Measurements from ENCODE around the gene ZNF831. TPM values are rescaled to one million over a fixed set of nuclear protein-coding genes. Genes with fewer than 3 reads are reported as not detected.

Gene ZNF831
- total RNA-seq, 1 donor from 2014 or later, result not detected

DNA sequence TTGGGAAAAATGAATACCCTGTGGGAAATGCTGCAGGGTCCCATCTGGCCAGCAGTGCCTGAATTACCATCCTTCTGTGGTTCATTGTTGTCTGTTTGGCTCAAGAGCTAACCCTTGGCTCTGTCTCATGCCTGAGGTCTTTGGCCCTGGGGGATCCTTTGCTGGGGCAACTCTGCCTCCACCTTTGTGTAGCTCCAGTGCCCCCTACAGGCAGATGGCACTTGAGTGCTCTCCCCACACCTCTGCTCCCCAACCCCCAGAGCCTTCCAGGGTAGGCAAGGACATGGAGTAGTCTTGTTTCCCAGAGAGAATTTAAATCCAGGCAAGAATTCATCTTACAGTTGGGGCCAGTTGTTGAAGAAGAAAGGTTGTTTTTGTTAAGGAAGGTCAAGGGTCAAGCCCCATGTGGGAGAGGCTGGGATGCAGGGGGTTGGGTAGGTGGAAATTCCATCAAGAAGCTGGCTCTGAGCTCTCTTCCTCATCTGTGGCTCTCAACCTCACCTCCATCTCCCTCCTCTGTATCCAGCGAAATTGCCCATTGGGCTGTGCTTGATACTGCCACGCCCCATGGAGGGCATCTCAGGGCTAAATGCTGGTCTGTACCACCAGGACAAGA is 44.2 kb downstream of the ZNF831 start:
- DNase-seq (ENCODE audit: extremely low read depth, low read depth, low spot score), result no peak

DNA sequence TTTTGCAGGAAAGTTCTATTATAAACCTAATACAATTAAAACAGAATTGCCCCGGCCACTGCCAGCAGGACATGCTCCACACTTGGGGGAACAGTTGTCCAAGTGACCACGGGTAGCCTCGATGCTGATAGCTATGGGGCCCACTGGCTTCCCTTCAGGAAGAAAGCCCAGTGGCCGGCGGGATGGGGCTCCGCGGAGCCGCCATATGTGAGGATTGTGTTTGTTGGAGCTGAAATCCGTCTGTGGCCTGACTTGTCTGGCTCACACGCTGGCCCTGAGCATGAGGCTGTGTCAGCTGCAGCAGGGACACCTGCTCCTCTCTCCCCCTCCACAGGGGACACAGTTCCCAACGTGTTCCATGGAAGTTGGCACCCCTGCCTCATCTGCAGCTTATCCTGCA is 46.6 kb downstream of the ZNF831 start:
- no peak for DNase-seq (ENCODE audit: extremely low read depth, low read depth, low spot score)

- no peak for DNase-seq (ENCODE audit: extremely low read depth, low read depth, low spot score)
These were observed 47.7 kb downstream of the ZNF831 start for GRCh38 chr20:59211208-59211765.

DNA sequence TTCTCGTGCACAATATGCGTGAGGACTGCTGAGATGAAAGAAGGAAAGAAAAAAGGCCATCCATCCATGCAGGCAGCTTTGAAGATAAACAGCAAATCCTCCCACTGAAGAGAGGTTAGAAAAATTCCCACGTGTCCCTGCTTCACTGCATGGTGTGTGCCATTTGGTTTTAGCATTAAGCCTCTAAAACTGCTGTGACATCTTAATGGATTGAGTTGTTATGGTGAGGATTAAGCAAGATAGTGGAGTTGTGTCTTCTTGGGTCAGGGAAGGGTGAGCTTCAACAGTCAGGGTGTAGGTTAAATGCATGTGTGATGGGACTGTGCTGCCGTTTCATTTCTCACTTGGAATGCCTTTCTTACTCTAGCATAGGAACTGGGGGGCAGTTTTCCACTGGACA is 50.5 kb downstream of the ZNF831 start:
- DNase-seq (ENCODE audit: extremely low read depth, low read depth, low spot score), result no peak

GRCh38 chr20:59214606-59215547 is 51.3 kb downstream of the ZNF831 start:
- DNase-seq (ENCODE audit: extremely low read depth, low read depth, low spot score), result no peak

DNA sequence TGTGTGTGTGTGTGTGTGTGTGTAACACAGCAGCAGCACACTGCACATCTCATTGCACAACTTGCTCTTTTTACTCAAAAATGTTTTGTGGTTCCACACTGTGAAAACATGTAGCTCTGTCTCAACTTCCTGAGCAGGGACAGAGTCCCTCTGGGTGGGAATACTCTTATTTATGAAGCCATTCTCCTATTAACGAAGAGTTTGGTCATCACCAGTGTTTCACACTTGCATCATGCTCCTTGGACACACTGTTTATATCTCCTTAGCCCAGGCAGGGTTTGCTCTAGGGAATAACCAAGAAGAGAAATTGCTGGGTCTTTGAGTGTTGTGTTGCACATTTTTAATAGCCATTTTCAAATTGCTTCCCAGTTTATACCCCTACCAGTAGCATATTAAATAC is 53.6 kb downstream of the ZNF831 start:
- no peak for DNase-seq (ENCODE audit: extremely low read depth, low read depth, low spot score)

GRCh38 chr20:59217794-59218280 is 54.2 kb downstream of the ZNF831 start:
- DNase-seq (ENCODE audit: extremely low read depth, low read depth, low spot score), result no peak

DNA sequence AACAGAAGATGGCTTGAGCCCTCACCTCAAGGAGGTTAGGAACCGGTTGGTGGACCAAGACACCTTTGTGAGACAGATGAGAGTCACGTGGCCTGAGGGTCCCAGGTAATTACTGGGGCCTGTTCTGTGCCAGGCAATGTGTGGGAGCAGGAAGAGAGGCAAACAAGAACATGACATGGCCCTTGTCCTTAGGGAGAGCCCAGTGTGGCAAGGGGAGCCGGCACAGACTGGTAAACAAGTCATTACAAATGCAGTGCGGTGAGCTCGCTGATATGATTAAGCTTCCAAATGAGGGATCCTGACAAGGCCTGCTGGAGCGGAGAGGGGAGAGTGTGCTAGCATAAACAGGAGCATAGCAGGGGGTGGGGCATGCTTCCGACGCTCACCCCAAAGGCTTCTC is 55.6 kb downstream of the ZNF831 start:
- no peak for DNase-seq (ENCODE audit: extremely low read depth, low read depth, low spot score)

GRCh38 chr20:59220161-59220560 is 56.5 kb downstream of the ZNF831 start:
- DNase-seq (ENCODE audit: extremely low read depth, low read depth, low spot score), result no peak

- DNase-seq (ENCODE audit: extremely low read depth, low read depth, low spot score), result no peak
These were observed 57.6 kb downstream of the ZNF831 start for GRCh38 chr20:59221049-59221706.

- DNase-seq (ENCODE audit: extremely low read depth, low read depth, low spot score), result no peak
These were observed 58.2 kb downstream of the ZNF831 start for GRCh38 chr20:59221707-59222252.

- peak; percentile 33 for DNase-seq (ENCODE audit: extremely low read depth, low read depth, low spot score)
These were observed 58.9 kb downstream of the ZNF831 start for GRCh38 chr20:59222253-59223181.

- no peak for DNase-seq (ENCODE audit: extremely low read depth, low read depth, low spot score)
These were observed 59.6 kb downstream of the ZNF831 start for GRCh38 chr20:59223182-59223601.

- DNase-seq (ENCODE audit: extremely low read depth, low read depth, low spot score), result no peak
These were observed 60.1 kb downstream of the ZNF831 start for GRCh38 chr20:59223750-59224149.

GRCh38 chr20:59224236-59224635 is 60.6 kb downstream of the ZNF831 start:
- no peak for DNase-seq (ENCODE audit: extremely low read depth, low read depth, low spot score)

- no peak for DNase-seq (ENCODE audit: extremely low read depth, low read depth, low spot score)
These were observed 66.8 kb downstream of the ZNF831 start for GRCh38 chr20:59230385-59230784.

DNA sequence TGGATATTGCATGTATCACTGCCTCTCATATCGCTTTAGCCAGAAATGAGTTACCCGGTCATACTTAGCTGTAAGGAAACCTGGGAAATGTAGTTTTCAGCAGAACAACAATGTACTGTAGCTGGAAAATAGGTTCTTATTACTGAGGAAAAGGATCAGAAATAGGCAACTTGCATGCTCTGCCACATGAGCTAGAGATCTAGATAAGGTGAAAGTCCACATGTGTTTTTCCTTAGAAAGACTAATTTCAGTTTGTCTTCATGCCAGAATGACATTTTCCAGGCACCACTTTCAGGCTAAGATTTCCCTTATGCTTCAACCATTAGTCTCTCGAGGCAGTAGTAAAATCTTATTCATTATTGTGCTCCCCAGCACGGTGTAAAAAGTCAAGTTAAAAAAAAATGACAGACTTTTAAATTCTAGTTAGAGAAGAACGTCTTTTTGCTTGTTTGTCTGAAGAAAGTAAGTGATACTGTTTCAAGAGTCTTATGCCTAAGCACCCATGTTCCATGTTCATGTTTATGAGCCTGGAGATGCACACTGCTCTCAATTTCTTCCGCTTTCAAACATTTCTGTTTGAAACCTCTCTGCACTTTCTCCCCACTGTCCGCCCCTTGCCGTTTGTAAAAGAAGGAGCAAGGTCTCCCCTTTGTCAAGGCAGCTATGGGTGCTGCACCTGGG is 67.6 kb downstream of the ZNF831 start:
- DNase-seq (ENCODE audit: extremely low read depth, low read depth, low spot score), result no peak

DNA sequence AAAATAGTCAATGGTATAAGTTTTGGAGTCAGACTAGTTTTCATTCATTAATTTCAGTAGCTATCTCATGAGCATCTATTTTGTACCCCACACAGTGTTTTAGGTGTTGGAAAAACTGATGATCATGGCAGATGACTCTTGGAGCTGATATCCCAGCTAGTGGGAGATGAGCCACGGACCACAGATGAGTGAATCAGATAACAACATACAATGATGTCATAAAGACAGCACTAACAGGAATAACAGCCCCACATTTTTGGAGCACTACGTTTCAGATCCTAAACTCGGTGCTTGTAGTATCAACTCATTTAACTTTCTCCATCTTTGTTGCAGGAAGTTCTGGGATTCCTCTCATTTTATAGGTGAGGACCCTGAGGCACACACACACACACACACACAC is 69.0 kb downstream of the ZNF831 start:
- DNase-seq (ENCODE audit: extremely low read depth, low read depth, low spot score), result no peak

DNA sequence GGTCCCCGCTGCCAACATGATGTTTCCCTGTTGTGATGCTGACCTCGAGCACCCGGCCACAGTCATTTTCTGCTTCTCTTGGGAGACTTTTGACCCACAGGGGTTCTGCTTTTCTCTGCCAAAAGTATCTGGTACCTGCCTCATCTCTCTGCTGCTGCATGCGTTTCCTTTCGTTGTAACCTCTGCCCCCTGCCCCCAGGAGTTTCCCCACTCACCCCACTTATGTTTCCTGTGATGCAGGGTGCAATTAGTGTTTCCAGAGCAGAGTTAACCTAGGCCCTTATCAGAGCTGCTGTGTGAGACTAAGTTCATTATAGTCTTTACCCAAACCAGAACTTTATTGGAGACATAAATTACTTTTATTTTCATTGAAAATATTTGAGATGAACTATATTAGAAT is 71.6 kb downstream of the ZNF831 start:
- DNase-seq (ENCODE audit: extremely low read depth, low read depth, low spot score), result no peak

Measured in glomerular endothelial cell (primary cell).